Forelimb muscle (tissue), 1 donor: ENCODE results near the gene DNAJB8. TPM values are rescaled to one million over a fixed set of nuclear protein-coding genes. Genes with fewer than 3 reads are reported as not detected.

Source experiments
- DNase-seq: peaks from one replicate; pipeline ENCODE4 v3.0.0-alpha.2; 2013; ENCODE audit warnings: low read depth
- polyA plus RNA-seq: library from polyadenylated mRNA; unstranded; fragments of 120-200 nt; gene quantifications from one replicate; pipeline ENCODE4 v1.2.1, GENCODE V29; 2013; ENCODE audit not compliant: insufficient read length

The DNAJB8 gene
- polyA plus RNA-seq, 1 donor: not detected

DNA sequence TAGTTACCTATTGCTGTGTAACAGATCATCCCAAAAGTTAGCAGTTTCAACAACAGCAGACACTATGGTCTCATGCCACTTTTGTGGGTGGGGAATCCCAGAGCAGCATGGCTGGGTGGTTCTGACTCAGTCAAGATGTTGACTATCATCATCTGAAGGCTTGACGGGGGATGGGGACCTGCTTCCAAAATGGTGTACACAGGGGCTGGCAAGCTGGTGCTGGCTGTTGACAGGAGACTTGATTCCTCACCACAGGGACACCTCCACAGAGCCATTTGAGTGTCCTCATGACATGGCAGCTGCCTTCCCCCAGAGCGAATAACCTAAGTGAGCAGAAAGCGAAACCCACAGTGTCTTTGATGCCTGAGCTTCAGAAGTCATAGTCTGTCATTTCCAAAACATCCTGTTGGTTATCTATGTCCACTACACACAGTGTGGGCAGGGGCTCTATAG is 19.1 kb downstream of the DNAJB8 start:
- DNase-seq: no peak

DNA sequence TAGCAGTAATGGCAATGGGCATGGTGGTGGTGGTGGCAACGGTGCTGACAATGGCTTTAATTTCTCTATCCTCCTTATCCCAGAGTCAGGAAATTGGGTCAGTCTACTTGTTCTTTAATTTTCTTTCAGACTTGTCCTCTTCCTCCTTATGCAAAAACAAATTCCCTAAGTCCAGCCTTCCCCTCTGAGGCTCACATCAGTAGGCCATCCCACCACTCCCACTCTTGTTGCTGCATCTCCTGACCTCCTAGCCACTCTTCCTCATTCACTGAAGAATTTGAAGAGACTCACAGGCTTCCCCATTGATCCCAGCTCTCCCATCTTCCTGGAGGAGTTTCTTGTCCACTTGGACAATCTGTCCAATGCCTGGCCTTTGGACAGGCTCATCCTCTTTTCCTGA is 19.9 kb downstream of the DNAJB8 start:
- no peak for DNase-seq

DNA sequence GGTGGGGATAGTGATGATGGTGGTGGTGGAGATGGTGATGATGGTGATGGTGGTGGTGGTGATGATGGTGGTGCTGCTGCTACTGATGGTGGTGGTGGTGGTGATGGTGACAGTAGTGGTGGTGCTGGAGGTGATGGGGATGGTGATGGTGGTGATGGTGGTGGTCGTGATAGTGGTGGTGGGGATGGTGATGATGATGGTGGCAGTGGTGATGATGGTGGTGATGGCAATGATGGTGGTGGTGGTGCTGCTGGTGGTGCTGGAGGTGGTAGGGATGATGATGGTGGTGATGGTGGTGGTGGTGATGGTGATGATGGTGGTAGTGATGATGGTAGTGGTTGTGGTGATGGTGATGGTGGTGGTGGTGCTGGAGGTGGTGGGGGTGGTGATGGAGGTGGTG is 21.3 kb downstream of the DNAJB8 start:
- no peak for DNase-seq

DNA sequence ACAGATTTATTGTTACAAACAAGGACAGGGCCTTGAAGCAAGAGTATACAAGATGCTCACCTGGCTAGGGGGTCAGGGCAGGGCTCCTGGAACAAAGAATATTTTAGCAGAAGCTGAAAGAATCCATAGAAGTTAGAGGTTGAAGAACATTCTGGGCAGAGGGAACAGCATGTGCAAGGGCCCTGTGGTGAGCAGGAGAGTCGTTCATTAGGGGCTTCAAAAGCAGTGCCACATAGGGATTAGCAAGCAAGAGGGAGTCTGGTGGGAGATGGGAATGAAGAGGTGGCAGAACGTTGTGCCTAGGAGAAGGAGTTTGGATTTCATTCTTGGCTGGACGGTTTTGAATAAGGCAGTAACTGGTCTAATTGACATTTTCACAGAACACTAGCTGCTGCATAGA is 22.9 kb downstream of the DNAJB8 start:
- DNase-seq: no peak

DNA sequence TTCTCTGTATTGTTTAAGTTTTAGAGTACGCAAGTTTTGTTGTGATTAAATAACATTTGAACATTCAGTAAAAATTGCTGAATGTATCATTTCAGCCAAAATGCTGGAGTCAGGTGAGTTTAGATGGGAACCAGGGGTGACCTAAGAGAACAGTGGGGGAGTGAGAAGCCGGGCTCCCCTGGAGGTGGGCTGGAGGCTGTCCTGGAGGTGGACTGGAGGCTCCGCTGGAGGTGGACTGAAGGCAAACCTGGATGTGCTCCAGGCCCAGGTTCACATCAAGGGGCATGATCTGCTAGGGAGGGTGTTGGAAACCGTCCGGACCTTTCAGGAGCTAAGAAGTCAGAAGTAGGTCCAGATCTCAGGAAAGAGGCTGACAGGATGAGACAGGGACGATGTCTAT is 23.7 kb downstream of the DNAJB8 start:
- DNase-seq: no peak

DNA sequence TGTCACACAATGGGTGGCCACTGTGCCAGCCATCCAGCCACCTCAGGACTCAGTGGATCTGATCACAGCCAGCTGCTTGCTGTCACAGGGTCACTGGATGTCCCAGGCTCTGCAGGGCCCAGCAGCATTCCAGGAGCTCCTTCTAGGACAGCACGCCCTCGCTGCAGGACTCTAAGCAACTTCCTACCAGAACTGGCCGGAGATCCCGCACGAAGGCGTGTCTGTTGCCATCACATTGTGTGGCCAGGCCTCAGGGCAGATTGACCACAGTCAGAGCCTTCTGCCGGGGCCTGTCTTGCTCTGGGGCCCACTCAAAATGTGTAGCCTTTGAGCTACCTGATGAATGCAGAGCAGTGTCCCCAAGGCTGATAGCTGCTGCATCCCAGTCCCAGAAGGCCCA is 24.6 kb downstream of the DNAJB8 start:
- no peak for DNase-seq

DNA sequence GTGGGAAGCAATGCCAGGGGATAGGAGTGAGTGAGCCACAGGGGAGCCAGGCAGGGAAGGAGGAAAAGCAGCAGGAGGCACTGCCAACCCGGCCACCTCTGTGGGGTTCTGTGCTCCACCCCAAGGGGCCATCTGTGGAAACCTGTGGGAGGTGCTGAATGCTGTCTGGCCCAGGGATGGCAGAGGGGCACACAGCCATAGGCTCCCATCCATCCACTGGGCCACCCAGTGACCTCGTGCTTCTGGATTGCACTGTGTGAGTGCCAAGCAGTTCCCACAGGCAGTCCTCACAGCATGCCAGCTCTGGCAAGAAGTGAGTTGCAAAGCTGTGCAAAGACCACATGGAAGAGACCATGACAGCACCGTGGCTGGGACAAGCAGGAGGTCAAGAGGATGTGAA is 27.5 kb downstream of the DNAJB8 start:
- no peak for DNase-seq

DNA sequence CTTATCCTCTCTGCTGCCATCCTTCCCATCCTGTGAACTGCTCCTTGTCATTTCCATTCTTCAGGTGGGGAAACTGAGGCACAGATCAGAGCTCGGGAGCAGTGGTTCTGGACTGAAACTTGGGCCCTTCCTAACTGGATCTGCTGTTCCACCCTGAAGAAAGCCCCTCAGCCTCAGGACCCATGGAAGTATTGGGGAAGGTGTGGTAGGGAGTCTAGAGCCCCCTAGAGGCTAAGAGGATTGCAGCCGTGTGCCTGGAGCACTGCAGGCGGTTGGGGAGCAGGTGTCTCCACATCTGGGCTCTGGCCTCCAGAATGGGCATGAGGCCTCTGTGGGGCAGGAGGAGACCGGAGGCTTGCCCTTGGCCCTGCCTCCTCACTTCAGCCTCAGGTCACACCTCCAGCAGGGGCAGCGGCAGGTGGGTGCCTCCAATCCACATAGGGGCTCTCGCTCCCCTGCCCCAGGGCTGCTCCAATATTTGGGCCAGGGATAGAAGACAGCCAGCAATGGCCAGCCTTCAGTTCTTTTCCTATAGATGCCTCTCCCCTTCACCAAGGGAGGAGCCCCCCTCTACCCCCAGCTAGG is 28.1 kb downstream of the DNAJB8 start:
- DNase-seq: no peak

DNA sequence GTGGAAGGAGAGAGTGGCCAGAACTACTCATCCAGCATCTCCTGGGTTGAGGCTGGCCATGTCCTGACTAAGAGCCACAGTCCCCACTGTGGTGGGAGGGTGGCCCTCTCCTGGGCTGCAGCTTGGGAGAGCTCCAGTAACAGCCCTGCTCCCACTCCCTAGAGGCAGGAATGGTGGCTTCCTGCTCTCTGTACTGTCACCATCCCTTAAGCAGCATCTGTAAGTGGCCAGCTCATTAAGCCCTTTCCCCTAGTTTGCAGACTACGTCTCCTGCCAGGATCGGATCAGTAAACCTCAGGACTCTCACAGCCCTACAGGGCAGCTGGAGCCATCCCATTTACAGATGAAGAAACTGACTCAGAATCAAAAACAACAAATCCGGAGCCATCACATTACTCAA is 30.5 kb downstream of the DNAJB8 start:
- DNase-seq: no peak

DNA sequence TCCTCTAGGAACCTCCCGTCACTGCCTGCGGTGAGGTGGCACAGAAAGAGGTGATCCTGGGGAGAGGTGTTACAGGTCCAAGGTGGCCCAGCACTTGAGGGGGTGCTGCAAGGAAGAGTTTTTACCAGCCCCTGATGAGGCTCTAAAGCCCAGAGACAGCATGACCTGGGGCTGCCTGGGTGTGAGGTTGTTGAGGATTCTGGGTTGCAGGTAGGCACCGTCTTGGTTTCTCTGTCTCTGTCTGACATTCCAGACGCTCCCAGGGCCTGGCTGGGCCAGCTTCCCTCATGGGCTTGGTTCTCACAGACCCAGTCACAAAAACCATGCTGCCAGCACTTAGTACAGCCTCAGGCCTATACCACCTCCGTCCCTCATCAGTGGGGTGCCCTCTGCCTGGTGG is 31.1 kb downstream of the DNAJB8 start:
- no peak for DNase-seq

DNA sequence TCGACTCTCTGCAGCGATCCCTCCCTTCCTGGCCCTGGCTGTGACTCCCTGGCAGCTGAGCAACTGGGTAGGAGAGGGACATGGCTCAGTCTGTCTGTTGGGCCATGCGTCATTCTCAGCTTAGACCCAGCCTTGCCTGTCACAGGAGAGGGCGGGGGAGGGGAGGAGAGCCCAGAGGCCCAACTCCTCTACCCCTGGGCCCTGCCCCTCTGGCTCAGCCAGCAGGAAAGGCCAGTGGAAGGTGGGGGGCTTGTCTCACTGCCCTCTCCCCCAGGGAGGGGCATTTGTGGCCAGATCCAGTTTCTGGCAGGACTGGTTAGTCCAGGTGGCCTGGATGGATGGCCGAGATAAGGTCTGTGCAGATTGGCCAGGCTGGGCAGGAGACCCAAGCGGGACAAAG is 31.6 kb downstream of the DNAJB8 start:
- DNase-seq: no peak

DNA sequence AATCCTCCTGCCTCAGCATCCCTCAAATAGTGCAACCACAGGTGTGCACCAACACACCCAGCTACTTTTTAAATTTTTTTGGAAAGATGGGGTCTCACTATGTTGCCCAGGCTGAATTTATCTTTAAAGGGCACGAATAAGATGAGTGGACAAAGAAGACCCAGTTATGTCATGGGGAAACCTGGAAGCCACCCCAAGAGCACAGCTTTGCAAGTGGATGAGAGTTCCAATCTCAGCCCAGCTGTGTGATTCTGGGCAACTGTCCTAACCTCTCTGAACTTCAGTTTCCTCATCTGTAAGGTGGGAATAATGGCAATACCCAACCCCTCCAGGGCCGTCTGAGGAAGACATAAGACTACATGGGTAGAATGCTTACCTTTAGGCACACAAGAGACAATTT is 32.2 kb downstream of the DNAJB8 start:
- DNase-seq: no peak

DNA sequence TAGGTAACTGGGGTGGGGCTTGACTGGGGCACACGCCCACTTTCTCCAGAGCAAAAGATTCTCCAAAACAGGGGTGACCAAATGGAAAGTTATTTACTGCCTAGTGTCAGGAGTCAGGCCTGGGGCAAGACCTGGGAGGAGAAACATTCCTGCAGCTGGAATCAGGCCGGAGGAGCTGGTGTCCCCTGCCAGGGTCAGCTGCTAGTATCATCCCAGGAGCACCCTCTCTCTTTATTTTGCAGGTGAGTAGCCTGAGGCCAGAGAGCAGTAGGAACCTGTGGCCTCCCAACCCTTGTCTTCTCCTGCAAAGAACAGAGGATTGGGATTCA is 32.9 kb downstream of the DNAJB8 start:
- DNase-seq: no peak

DNA sequence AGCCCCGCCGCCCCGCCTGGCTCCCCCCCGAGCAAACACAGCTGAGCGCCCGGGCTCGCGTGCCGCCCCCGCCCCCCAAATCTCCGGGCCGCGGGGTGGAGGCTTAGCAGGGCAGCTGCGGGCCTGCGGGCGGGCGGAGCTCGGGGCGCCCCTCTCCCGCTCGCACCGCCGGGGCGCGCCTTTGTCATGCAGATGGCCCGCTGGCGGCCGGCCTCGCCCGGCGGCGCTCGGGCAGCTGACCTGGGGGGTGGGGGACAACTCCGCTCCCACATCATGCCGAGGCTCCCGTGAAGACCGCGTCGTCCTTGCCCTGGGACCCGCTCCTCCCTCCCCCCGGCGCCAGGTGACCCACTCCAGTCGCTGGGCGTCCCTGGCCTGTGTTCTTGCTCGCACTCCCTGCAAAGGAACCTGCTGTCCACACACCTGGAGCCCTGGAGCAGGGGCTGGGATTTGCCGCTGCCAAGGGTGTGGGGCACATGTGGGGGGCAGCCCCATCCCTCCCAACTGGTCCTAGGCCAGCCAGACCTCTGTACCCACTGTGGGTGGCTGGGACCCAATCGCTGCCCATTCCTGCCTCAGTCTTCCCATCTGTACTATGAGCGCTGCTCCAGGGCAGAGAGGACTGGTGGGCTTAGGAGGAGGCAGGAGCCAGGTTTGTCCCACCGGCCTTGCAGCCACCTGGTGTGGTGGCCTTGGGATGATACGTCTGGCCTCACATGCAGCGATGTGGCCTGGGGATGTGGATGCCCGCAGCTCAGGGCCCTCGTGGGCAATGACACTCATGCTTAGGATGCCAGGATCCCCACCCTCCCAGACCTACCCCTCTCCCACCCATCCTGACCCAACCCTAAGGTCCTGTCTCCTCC is 33.5 kb downstream of the DNAJB8 start:
- DNase-seq: no peak

DNA sequence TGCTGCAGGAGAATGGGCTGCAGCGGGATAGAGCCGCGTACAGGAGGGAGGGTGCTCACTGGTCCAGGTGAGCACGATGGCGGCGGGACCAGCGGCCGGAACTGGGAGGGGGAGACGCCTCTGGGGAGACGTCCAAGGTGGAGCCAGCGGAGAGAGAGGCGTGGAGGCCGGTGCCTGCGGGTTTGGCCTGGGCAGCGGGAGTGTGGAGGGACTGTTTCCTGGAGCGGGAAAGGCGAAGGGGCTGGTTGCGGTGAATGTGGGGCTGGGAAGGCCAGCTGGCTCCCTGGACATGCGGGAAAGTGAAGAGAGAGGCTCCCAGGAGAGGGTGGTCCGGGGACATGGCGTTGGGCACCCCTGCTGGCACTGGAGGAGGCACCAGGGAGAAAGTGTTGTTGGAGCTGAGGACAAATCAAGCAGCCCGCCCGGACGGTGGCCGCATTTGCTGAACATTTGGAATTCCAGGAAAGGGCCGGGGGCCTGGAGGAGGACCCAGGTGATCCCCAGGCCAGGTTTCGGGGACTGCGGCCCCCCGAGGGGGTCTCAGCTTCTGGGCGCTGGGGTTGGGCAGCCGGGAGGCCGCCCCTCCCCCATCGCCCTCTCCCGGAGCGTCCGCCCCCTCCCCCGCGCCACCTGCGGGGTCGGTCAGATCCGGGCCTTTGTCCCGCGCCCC is 34.3 kb downstream of the DNAJB8 start:
- DNase-seq: no peak

DNA sequence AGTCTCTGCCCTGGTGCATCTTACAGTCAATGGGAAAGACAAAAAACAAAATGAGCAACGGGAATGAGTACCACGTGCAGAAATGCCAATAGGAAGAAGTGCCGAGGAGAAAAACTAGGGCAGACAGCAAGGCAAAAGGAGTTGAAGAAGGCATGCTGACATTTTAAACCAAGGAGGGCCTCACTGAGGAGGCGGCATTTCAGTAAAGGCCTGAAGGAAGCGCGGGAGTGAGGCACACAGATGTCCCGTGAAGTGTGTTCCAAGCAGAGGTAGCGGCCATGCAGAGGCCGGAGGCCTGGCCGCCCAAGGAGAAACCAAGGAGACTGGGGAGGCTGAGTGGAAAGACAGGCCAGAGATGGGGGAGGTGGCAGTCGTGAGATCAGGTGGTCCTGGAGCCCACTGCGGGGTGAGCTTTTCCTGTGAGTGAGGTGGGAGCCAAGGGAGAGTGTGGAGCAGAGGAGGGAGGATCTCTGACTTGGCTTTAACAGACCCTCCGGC is 34.8 kb downstream of the DNAJB8 start:
- DNase-seq: no peak

DNA sequence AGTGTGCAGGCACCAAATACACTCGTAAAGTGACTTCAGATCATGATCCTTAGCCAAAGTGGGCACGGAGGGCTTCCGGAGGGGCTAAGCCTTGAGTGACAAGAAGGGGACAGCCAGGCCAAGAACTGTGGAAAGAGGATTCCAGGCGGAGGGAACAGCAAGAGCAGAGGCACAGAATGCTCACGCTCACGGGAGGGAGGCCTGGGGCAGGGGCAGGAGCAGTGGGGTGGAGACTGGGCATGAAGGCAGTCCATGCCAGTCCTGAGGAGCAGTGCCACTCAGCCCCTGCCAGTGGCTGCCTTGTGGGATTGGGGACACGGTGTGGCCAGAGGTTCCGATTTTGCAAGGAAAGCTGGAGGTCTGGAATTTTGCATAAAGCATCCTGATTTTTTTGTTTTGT is 36.0 kb downstream of the DNAJB8 start:
- no peak for DNase-seq

DNA sequence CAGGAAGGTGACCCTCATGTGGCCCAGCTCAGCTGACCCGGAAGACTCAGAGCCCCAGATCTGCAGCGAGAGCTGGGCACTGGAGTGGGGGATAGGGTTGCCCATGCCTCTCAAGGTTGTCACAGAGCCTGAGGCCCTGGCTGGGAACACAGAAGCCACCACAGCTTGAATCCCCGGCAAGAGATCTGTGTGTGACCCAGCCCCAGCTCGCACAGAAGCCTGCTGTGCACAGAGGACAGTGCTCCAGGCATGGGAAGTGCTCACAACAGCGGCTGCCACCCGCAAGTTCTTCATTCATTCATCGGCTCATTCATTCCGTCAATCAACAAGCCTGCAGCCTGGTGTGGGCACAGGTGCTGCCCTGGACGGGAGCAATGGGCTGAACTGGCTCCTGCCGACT is 36.4 kb downstream of the DNAJB8 start:
- DNase-seq: no peak

DNA sequence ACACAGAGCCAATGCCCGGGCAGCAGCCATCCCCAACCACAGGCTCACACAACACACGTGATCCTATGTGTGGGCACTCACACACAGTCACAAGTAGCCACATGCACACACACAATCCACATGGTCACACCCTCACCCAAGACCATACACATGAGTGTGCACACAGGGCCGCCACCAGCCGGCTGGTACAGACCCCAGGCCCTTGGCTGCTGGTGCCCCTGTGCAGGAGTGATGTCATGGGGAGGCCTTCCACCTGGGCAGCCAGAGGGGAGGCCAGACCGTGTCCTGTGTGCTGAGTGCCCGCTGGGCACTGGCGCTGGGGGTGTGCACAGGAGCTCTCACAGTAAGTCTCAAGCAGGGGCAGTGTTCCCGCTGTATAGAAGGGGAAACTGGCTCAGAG is 36.9 kb downstream of the DNAJB8 start:
- DNase-seq: no peak

DNA sequence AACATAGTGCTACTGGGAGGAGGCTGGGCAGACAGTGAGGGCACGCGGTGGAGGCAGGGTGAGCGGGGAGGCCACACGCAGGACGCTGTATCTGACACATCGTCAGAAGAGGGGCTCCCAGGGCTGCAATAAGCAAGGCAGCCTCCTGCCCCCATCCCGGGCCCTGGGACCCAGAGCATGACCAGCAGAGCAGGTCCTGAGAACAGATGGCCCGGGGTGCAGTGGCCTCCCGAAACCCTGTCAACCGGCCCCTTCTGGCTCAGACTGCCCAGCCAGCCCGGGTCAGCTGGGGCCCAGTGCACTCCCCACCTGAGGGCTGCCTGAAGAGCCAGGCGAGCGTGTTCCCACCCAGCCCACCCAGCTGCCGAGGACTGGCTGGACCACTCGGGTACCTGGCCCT is 37.4 kb downstream of the DNAJB8 start:
- no peak for DNase-seq

DNA sequence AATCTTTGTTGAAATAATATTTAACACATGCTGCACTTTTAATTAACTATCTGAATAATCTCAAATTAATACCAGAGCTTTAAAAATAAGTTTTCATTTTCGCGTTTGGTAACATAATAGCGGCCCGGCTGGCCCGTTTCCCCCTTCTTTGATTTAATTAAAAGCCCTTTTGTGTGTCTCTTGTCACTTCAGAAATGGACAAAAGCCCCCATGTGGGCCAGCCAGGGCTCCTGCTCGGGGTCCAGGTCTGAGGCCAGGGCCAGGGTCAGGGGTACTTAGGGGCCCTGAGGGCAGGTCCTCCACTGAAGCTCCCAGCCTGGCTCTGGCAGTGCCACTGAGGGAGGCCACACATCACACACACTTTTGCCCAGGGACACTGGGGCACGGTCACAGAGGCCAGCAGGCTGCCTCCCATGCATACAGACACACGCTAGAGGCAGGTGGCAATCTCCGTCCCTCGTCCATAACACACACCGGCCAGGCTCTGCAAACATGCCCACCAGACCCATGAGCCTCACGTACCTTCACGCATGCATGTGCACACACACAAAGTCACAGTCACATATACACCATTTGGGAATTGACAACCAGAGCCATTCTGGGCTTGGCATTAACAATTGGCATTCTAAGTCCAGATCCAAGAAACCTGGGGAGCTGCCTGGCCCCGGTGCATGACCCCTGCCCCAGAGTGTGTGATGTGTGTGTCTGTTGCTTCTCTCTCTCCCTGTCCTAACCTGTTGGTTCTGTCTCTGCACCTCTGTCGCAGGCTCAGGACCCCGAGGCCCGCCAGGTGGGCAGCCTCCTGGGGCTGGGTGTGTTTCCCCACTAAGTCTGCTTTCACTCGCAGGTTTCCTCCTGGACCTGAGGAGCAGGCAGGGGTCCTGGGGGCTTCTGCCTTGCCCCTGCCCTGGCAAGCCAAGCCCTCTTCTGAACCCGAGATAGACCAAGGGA is 38.5 kb downstream of the DNAJB8 start:
- no peak for DNase-seq
